ENCODE measurements around the gene ATG2B. TPM values are rescaled to one million over a fixed set of nuclear protein-coding genes. Genes with fewer than 3 reads are reported as not detected.
"Not testable (repeated sequence)": the region's sequence is repeated elsewhere in the genome, so short reads cannot be mapped to it uniquely, and the experiment has no call there.

ATG2B gene
- total RNA-seq, 1 donor from 2014 or later, result 27.5 TPM

DNA sequence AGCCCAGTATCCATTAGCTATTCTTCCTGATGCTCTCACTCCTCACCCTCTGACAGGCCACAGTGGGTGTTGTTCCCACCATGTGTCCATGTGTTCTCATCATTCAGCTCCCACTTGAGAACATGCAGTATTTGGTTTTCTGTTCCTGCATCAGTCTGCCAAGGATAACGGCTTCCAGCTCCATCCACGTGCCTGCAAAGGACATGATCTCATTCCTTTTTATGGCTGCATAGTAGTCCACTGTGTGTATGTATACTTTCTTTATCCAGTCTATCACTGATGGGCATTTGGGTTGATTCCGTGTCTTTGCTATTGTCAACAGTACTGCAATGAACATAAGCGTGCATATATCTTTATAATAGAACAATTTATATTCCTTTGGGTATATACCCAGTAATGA, 8.9 kb downstream of the ATG2B start:
- no peak overlapping the region for H3K27ac Mint-ChIP-seq (ENCODE audit: unreplicated experiment)
- no peaks in the 10 kb centered on the region for H3K9me3 Mint-ChIP-seq (ENCODE audit: unreplicated experiment)
- no peak for DNase-seq
- H3K4me3 Mint-ChIP-seq (ENCODE audit: unreplicated experiment), result no peak overlapping the region
- no peaks in the 10 kb centered on the region for H3K36me3 Mint-ChIP-seq (ENCODE audit: unreplicated experiment)
- TF ChIP-seq, protein P1, sequence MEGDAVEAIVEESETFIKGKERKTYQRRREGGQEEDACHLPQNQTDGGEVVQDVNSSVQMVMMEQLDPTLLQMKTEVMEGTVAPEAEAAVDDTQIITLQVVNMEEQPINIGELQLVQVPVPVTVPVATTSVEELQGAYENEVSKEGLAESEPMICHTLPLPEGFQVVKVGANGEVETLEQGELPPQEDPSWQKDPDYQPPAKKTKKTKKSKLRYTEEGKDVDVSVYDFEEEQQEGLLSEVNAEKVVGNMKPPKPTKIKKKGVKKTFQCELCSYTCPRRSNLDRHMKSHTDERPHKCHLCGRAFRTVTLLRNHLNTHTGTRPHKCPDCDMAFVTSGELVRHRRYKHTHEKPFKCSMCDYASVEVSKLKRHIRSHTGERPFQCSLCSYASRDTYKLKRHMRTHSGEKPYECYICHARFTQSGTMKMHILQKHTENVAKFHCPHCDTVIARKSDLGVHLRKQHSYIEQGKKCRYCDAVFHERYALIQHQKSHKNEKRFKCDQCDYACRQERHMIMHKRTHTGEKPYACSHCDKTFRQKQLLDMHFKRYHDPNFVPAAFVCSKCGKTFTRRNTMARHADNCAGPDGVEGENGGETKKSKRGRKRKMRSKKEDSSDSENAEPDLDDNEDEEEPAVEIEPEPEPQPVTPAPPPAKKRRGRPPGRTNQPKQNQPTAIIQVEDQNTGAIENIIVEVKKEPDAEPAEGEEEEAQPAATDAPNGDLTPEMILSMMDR (IDR thresholded peaks at IDR 0.05; ENCODE audit: partially characterized antibody, unreplicated experiment), result no peak
- peaks cover 3% of the 10 kb centered on the region for H3K4me1 Mint-ChIP-seq (ENCODE audit: low read depth, unreplicated experiment)
- H3K27me3 Mint-ChIP-seq (ENCODE audit: unreplicated experiment), result no peaks in the 10 kb centered on the region

- Mint-ChIP-seq H3K9me3 (ENCODE audit: unreplicated experiment) (no peaks in the 10 kb centered on the region), H3K27me3 (ENCODE audit: unreplicated experiment) (no peaks in the 10 kb centered on the region), H3K27ac (ENCODE audit: unreplicated experiment) (no peak overlapping the region), H3K4me3 (ENCODE audit: unreplicated experiment) (no peak overlapping the region), H3K36me3 (ENCODE audit: unreplicated experiment) (no peaks in the 10 kb centered on the region), H3K4me1 (ENCODE audit: low read depth, unreplicated experiment) (peaks cover 3% of the 10 kb centered on the region)
- DNase-seq, result no peak
- TF ChIP-seq, protein P1 (IDR thresholded peaks at IDR 0.05; ENCODE audit: partially characterized antibody, unreplicated experiment), result no peak
These were observed 10.4 kb downstream of the ATG2B start for GRCh38 chr14:96352708-96353107.

DNA sequence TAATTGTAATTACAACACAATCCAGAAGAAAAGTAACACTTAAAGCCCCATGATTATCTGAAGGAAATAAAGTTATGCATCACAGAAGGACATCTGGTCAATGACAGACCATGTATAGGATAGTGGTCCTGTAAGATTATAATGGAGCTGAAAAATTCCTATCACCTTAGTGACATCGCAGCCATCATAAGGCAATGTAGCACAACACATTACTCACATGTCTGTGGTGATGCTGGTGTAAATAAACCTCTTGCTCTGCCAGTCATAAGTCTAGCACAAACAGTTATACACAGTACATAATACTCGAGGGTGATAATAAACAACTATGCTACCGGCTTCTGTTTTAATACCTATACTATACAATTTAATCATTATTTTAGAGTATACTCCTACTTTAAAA, 11.2 kb downstream of the ATG2B start:
- no peak for DNase-seq
- Mint-ChIP-seq H3K4me1 (ENCODE audit: low read depth, unreplicated experiment) (peaks cover 3% of the 10 kb centered on the region), H3K27ac (ENCODE audit: unreplicated experiment) (no peak overlapping the region), H3K4me3 (ENCODE audit: unreplicated experiment) (no peak overlapping the region), H3K36me3 (ENCODE audit: unreplicated experiment) (no peaks in the 10 kb centered on the region), H3K9me3 (ENCODE audit: unreplicated experiment) (no peaks in the 10 kb centered on the region), H3K27me3 (ENCODE audit: unreplicated experiment) (no peaks in the 10 kb centered on the region)
- TF ChIP-seq, protein P1 (IDR thresholded peaks at IDR 0.05; ENCODE audit: partially characterized antibody, unreplicated experiment), result no peak

GRCh38 chr14:96349286-96350075, 13.7 kb downstream of the ATG2B start:
- TF ChIP-seq, protein P1 (IDR thresholded peaks at IDR 0.05; ENCODE audit: partially characterized antibody, unreplicated experiment), result no peak
- Mint-ChIP-seq H3K27ac (ENCODE audit: unreplicated experiment) (no peak overlapping the region), H3K9me3 (ENCODE audit: unreplicated experiment) (no peaks in the 10 kb centered on the region), H3K4me1 (ENCODE audit: low read depth, unreplicated experiment) (no peaks in the 10 kb centered on the region), H3K36me3 (ENCODE audit: unreplicated experiment) (no peaks in the 10 kb centered on the region), H3K4me3 (ENCODE audit: unreplicated experiment) (no peak overlapping the region), H3K27me3 (ENCODE audit: unreplicated experiment) (no peaks in the 10 kb centered on the region)
- DNase-seq, result no peak

DNA sequence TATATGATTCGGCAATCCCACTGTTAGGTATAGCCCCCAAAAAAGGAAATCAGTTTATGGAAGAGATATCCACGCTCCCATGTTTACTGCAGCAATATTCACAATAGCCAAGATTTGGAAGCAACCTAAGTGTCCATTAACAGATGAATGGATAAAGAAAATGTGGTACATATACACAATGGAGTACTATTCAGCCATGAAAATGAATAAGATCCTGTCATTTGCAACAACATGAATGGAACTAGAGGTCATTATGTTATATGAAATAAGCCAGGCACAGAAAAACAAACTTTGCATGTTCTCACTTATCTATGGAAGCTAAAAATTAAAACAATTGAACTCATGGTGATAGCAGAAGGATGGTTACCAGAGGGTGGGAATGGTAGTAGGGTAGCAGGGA, 15.2 kb downstream of the ATG2B start:
- not testable (repeated sequence) for DNase-seq; H3K27ac Mint-ChIP-seq (ENCODE audit: unreplicated experiment)

More for the DNA sequence above, 15.2 kb downstream of the ATG2B start:
- H3K36me3 Mint-ChIP-seq (ENCODE audit: unreplicated experiment); H3K27me3 Mint-ChIP-seq (ENCODE audit: unreplicated experiment); H3K4me1 Mint-ChIP-seq (ENCODE audit: low read depth, unreplicated experiment); H3K9me3 Mint-ChIP-seq (ENCODE audit: unreplicated experiment); H3K4me3 Mint-ChIP-seq (ENCODE audit: unreplicated experiment): not testable (repeated sequence)

Data from glutamatergic neuron (in vitro differentiated cells).